ENCODE data around the gene NUTM1. TPM values are rescaled to one million over a fixed set of nuclear protein-coding genes. Genes with fewer than 3 reads are reported as not detected.
"Not testable (repeated sequence)": the region's sequence is repeated elsewhere in the genome, so short reads cannot be mapped to it uniquely, and the experiment has no call there.

Gene NUTM1
- total RNA-seq, 1 donor from 2014 or later = not detected

GRCh38 chr15:34348735-34349300 lies 5.7 kb downstream of the NUTM1 start:
- no peaks in the 10 kb centered on the region for H3K4me1 ChIP-seq (ENCODE audit: control insufficient read depth in 3 of 3, insufficient read depth in 3 of 3, low read length in 3 of 3)
- H3K9ac ChIP-seq (ENCODE audit: low read depth in 1 of 3, low read length in 3 of 3) = no peak overlapping the region
- H3K27me3 ChIP-seq (ENCODE audit: control insufficient read depth in 3 of 3, insufficient read depth in 3 of 3, low read length in 3 of 3) = no peaks in the 10 kb centered on the region
- no peaks in the 10 kb centered on the region for H3K9me3 ChIP-seq (ENCODE audit: control insufficient read depth in 3 of 3, low read length in 3 of 3)
- no peak overlapping the region for H3K27ac ChIP-seq (ENCODE audit: low read depth, low read length)
- H3K36me3 ChIP-seq (ENCODE audit: control insufficient read depth in 3 of 3, insufficient read depth in 3 of 3, low read length in 3 of 3) = no peaks in the 10 kb centered on the region
- no peak overlapping the region for H3K4me3 ChIP-seq (ENCODE audit: low read length in 3 of 3)

- H3K4me1 ChIP-seq (ENCODE audit: control insufficient read depth in 3 of 3, insufficient read depth in 3 of 3, low read length in 3 of 3) = no peaks in the 10 kb centered on the region
- no peaks in the 10 kb centered on the region for H3K27me3 ChIP-seq (ENCODE audit: control insufficient read depth in 3 of 3, insufficient read depth in 3 of 3, low read length in 3 of 3)
- no peak overlapping the region for H3K4me3 ChIP-seq (ENCODE audit: low read length in 3 of 3)
- H3K36me3 ChIP-seq (ENCODE audit: control insufficient read depth in 3 of 3, insufficient read depth in 3 of 3, low read length in 3 of 3) = peaks cover 0 to 2% (median 0%) of the 10 kb centered on the region in 3 donors
- no peak overlapping the region for H3K9ac ChIP-seq (ENCODE audit: low read depth in 1 of 3, low read length in 3 of 3)
- H3K9me3 ChIP-seq (ENCODE audit: control insufficient read depth in 3 of 3, low read length in 3 of 3) = no peaks in the 10 kb centered on the region
- H3K27ac ChIP-seq (ENCODE audit: low read depth, low read length) = no peak overlapping the region
Measured at GRCh38 chr15:34349769-34350168, 6.7 kb downstream of the NUTM1 start.

GRCh38 chr15:34352996-34353395 lies 9.9 kb downstream of the NUTM1 start:
- H3K27me3 ChIP-seq (ENCODE audit: control insufficient read depth in 3 of 3, insufficient read depth in 3 of 3, low read length in 3 of 3); H3K4me3 ChIP-seq (ENCODE audit: low read length in 3 of 3); H3K4me1 ChIP-seq (ENCODE audit: control insufficient read depth in 3 of 3, insufficient read depth in 3 of 3, low read length in 3 of 3); H3K27ac ChIP-seq (ENCODE audit: low read depth, low read length); H3K9ac ChIP-seq (ENCODE audit: low read depth in 1 of 3, low read length in 3 of 3); H3K9me3 ChIP-seq (ENCODE audit: control insufficient read depth in 3 of 3, low read length in 3 of 3): not testable (repeated sequence)
- H3K36me3 ChIP-seq (ENCODE audit: control insufficient read depth in 3 of 3, insufficient read depth in 3 of 3, low read length in 3 of 3) = peaks cover 3 to 21% (median 8%) of the 10 kb centered on the region in 3 donors

- no peak overlapping the region for H3K4me3 ChIP-seq (ENCODE audit: low read length in 3 of 3)
- H3K27ac ChIP-seq (ENCODE audit: low read depth, low read length) = no peak overlapping the region
- no peaks in the 10 kb centered on the region for H3K9me3 ChIP-seq (ENCODE audit: control insufficient read depth in 3 of 3, low read length in 3 of 3)
- peaks cover 7 to 21% (median 10%) of the 10 kb centered on the region in 3 donors for H3K36me3 ChIP-seq (ENCODE audit: control insufficient read depth in 3 of 3, insufficient read depth in 3 of 3, low read length in 3 of 3)
- no peaks in the 10 kb centered on the region for H3K4me1 ChIP-seq (ENCODE audit: control insufficient read depth in 3 of 3, insufficient read depth in 3 of 3, low read length in 3 of 3)
- H3K9ac ChIP-seq (ENCODE audit: low read depth in 1 of 3, low read length in 3 of 3) = no peak overlapping the region
- H3K27me3 ChIP-seq (ENCODE audit: control insufficient read depth in 3 of 3, insufficient read depth in 3 of 3, low read length in 3 of 3) = no peaks in the 10 kb centered on the region
Measured at GRCh38 chr15:34353627-34354026, 10.5 kb downstream of the NUTM1 start.

GRCh38 chr15:34354286-34354685 lies 11.2 kb downstream of the NUTM1 start:
- H3K4me1 ChIP-seq (ENCODE audit: control insufficient read depth in 3 of 3, insufficient read depth in 3 of 3, low read length in 3 of 3) = no peaks in the 10 kb centered on the region

GRCh38 chr15:34355241-34355640 lies 12.1 kb downstream of the NUTM1 start:
- H3K27ac ChIP-seq (ENCODE audit: low read depth, low read length) = no peak overlapping the region
- H3K4me1 ChIP-seq (ENCODE audit: control insufficient read depth in 3 of 3, insufficient read depth in 3 of 3, low read length in 3 of 3) = no peaks in the 10 kb centered on the region
- H3K9ac ChIP-seq (ENCODE audit: low read depth in 1 of 3, low read length in 3 of 3) = no peak overlapping the region
- H3K36me3 ChIP-seq (ENCODE audit: control insufficient read depth in 3 of 3, insufficient read depth in 3 of 3, low read length in 3 of 3) = peaks cover 15 to 34% (median 17%) of the 10 kb centered on the region in 3 donors
- H3K4me3 ChIP-seq (ENCODE audit: low read length in 3 of 3) = no peak overlapping the region
- no peaks in the 10 kb centered on the region for H3K27me3 ChIP-seq (ENCODE audit: control insufficient read depth in 3 of 3, insufficient read depth in 3 of 3, low read length in 3 of 3)
- no peaks in the 10 kb centered on the region for H3K9me3 ChIP-seq (ENCODE audit: control insufficient read depth in 3 of 3, low read length in 3 of 3)

More at GRCh38 chr15:34354286-34354685, 11.2 kb downstream of the NUTM1 start:
- Histone ChIP-seq H3K27ac (ENCODE audit: low read depth, low read length) (no peak overlapping the region), H3K4me3 (ENCODE audit: low read length in 3 of 3) (no peak overlapping the region), H3K9me3 (ENCODE audit: control insufficient read depth in 3 of 3, low read length in 3 of 3) (no peaks in the 10 kb centered on the region), H3K27me3 (ENCODE audit: control insufficient read depth in 3 of 3, insufficient read depth in 3 of 3, low read length in 3 of 3) (no peaks in the 10 kb centered on the region), H3K9ac (ENCODE audit: low read depth in 1 of 3, low read length in 3 of 3) (no peak overlapping the region), H3K36me3 (ENCODE audit: control insufficient read depth in 3 of 3, insufficient read depth in 3 of 3, low read length in 3 of 3) (peaks cover 9 to 26% (median 14%) of the 10 kb centered on the region in 3 donors)

GRCh38 chr15:34357653-34358052 lies 14.5 kb downstream of the NUTM1 start:
- H3K4me1 ChIP-seq (ENCODE audit: control insufficient read depth in 3 of 3, insufficient read depth in 3 of 3, low read length in 3 of 3) = peaks cover 0 to 5% (median 5%) of the 10 kb centered on the region in 3 donors
- peaks cover 19 to 46% (median 20%) of the 10 kb centered on the region in 3 donors for H3K36me3 ChIP-seq (ENCODE audit: control insufficient read depth in 3 of 3, insufficient read depth in 3 of 3, low read length in 3 of 3)
- H3K27ac ChIP-seq (ENCODE audit: low read depth, low read length) = no peak overlapping the region
- no peaks in the 10 kb centered on the region for H3K9me3 ChIP-seq (ENCODE audit: control insufficient read depth in 3 of 3, low read length in 3 of 3)
- no peaks in the 10 kb centered on the region for H3K27me3 ChIP-seq (ENCODE audit: control insufficient read depth in 3 of 3, insufficient read depth in 3 of 3, low read length in 3 of 3)
- no peak overlapping the region for H3K4me3 ChIP-seq (ENCODE audit: low read length in 3 of 3)
- no peak overlapping the region for H3K9ac ChIP-seq (ENCODE audit: low read depth in 1 of 3, low read length in 3 of 3)

GRCh38 chr15:34358367-34358766 lies 15.3 kb downstream of the NUTM1 start:
- no peak overlapping the region for H3K27ac ChIP-seq (ENCODE audit: low read depth, low read length)
- H3K4me3 ChIP-seq (ENCODE audit: low read length in 3 of 3) = no peak overlapping the region
- H3K9me3 ChIP-seq (ENCODE audit: control insufficient read depth in 3 of 3, low read length in 3 of 3) = no peaks in the 10 kb centered on the region
- no peaks in the 10 kb centered on the region for H3K27me3 ChIP-seq (ENCODE audit: control insufficient read depth in 3 of 3, insufficient read depth in 3 of 3, low read length in 3 of 3)
- no peak overlapping the region for H3K9ac ChIP-seq (ENCODE audit: low read depth in 1 of 3, low read length in 3 of 3)
- peaks cover 0 to 5% (median 5%) of the 10 kb centered on the region in 3 donors for H3K4me1 ChIP-seq (ENCODE audit: control insufficient read depth in 3 of 3, insufficient read depth in 3 of 3, low read length in 3 of 3)
- H3K36me3 ChIP-seq (ENCODE audit: control insufficient read depth in 3 of 3, insufficient read depth in 3 of 3, low read length in 3 of 3) = peaks cover 19 to 49% (median 20%) of the 10 kb centered on the region in 3 donors

GRCh38 chr15:34358948-34359347 lies 15.8 kb downstream of the NUTM1 start:
- no peak overlapping the region for H3K4me3 ChIP-seq (ENCODE audit: low read length in 3 of 3)
- no peaks in the 10 kb centered on the region for H3K9me3 ChIP-seq (ENCODE audit: control insufficient read depth in 3 of 3, low read length in 3 of 3)
- no peak overlapping the region for H3K9ac ChIP-seq (ENCODE audit: low read depth in 1 of 3, low read length in 3 of 3)
- peaks cover 19 to 49% (median 20%) of the 10 kb centered on the region in 3 donors for H3K36me3 ChIP-seq (ENCODE audit: control insufficient read depth in 3 of 3, insufficient read depth in 3 of 3, low read length in 3 of 3)
- H3K27ac ChIP-seq (ENCODE audit: low read depth, low read length) = no peak overlapping the region
- H3K4me1 ChIP-seq (ENCODE audit: control insufficient read depth in 3 of 3, insufficient read depth in 3 of 3, low read length in 3 of 3) = peaks cover 0 to 5% (median 5%) of the 10 kb centered on the region in 3 donors
- no peaks in the 10 kb centered on the region for H3K27me3 ChIP-seq (ENCODE audit: control insufficient read depth in 3 of 3, insufficient read depth in 3 of 3, low read length in 3 of 3)

GRCh38 chr15:34359416-34359815 lies 16.3 kb downstream of the NUTM1 start:
- Histone ChIP-seq H3K27ac (ENCODE audit: low read depth, low read length) (no peak overlapping the region), H3K36me3 (ENCODE audit: control insufficient read depth in 3 of 3, insufficient read depth in 3 of 3, low read length in 3 of 3) (peaks cover 20 to 49% (median 21%) of the 10 kb centered on the region in 3 donors)

More at GRCh38 chr15:34359416-34359815, 16.3 kb downstream of the NUTM1 start:
- Histone ChIP-seq H3K9me3 (ENCODE audit: control insufficient read depth in 3 of 3, low read length in 3 of 3) (no peaks in the 10 kb centered on the region), H3K27me3 (ENCODE audit: control insufficient read depth in 3 of 3, insufficient read depth in 3 of 3, low read length in 3 of 3) (no peaks in the 10 kb centered on the region), H3K9ac (ENCODE audit: low read depth in 1 of 3, low read length in 3 of 3) (no peak overlapping the region), H3K4me1 (ENCODE audit: control insufficient read depth in 3 of 3, insufficient read depth in 3 of 3, low read length in 3 of 3) (peaks cover 0 to 5% (median 5%) of the 10 kb centered on the region in 3 donors), H3K4me3 (ENCODE audit: low read length in 3 of 3) (no peak overlapping the region)
